ENCODE measurements around the gene OR1M1.

GRCh38 chr19:9065457-9066014 lies 21.3 kb upstream of the OR1M1 start:
- no peak for TF ChIP-seq CTCF (conservative IDR thresholded peaks at IDR 0.05; ENCODE audit: low read depth, low read length)
- TF ChIP-seq EZH2 (IDR thresholded peaks at IDR 0.05; ENCODE audit: borderline replicate concordance, low read depth, low read length, poor library complexity, severe bottlenecking) = no peak

All from A673 (cell line).